ENCODE data around the gene WNK2.
"Not testable (repeated sequence)": the region's sequence is repeated elsewhere in the genome, so short reads cannot be mapped to it uniquely, and the experiment has no call there.

Gene WNK2

DNA sequence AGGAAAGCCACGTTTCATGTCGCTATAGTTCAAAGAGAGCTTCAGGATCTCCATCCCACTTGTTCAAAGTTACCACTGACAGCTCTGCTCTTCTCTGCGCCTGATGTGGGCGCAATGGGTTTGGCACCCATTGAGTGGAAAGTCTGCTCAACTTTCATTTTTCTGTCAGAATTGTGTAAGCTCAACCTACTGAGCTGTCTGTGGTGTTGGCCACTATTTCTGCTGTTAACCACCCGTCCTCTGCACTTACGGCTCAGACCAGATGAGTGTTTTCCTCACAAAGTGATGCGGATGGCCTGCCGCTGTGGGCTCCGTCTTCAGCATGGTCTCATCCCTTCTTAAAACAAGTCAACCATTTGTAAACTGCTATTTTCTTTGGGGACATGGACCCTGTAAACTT, 131.2 kb downstream of the WNK2 start:
- Histone ChIP-seq H3K36me3 (replicated peaks) (0 out of 2 replicates have a peak, but pooled peaks cover 5% of the 10 kb centered on the region), H3K9me3 (no peaks in the 10 kb centered on the region), H3K27me3 (ENCODE audit: low read depth) (no peaks in the 10 kb centered on the region), H3K4me1 (peaks cover 8% of the 10 kb centered on the region), H3K4me3 (no peak overlapping the region)
- in situ Hi-C loops (cut with MboI; ENCODE audit: low sequenced_read_pairs): no loop called here
- no peak for DNase-seq (ENCODE audit: low spot score in 2 of 2)

DNA sequence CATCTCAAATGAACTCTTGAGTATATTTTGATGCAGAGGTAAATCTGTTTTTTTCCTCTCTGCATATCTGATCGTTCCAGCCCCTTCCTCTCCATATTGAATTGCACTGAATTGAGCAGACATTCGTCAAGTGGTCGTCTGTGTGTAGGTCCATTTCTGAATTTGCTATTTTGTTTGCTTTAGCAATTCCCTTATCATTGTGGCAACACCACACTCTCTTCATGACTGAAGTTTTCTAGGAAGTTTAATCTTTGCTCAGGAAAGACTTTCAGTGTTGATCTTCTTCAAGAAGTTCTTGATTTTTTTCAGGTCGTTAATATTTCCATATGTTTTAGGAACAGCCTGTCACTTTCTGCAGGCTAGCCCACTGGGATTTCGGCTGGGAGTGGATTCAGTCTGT, 132.0 kb downstream of the WNK2 start:
- H3K4me1 ChIP-seq: peaks cover 8% of the 10 kb centered on the region
- 0 out of 2 replicates have a peak, but pooled peaks cover 5% of the 10 kb centered on the region for H3K36me3 ChIP-seq (replicated peaks)
- DNase-seq (ENCODE audit: low spot score in 2 of 2): no peak
- no peaks in the 10 kb centered on the region for H3K9me3 ChIP-seq
- H3K27me3 ChIP-seq (ENCODE audit: low read depth): no peaks in the 10 kb centered on the region
- no peak overlapping the region for H3K4me3 ChIP-seq
- in situ Hi-C loops (cut with MboI; ENCODE audit: low sequenced_read_pairs): no loop called here

DNA sequence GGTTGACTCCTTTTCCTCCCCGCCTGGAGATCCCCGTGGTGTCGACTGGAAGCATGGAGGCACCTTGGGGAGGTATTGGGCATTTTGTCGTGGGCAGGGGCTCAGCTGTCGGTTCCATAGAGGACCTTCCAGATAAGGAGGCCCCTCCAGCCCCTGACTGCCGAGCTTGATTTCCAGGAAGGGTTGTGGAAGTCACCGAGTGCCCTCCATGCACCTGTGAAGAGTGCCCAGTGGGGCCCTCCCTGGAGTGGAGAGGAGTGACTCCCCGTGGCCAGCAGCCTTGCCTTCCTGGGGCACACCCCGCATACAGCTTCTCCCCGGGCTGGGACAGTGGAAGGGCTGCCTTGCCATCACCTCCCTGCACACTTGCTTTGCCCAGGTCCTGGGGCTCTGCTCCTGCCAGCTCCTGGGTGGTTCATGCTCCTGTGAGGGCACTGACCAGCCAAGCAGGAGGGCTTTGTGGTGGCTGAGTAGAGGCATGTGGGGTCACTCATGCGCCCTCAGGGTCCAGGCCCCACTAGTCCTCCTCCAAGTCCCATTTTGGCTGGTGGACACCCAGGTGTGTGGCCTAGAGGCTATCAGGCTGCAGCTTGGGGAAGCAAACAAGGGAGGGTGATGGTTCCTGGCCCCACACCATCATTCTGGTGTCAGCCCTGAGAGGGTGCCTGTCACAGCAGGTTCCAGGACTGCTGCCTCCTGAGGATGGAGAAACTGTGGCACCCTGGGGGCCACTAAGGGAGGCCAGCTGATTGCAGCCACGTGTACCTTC, 133.0 kb downstream of the WNK2 start:
- Histone ChIP-seq H3K9me3 (no peaks in the 10 kb centered on the region), H3K4me3 (no peak overlapping the region), H3K36me3 (replicated peaks) (0 out of 2 replicates have a peak, but pooled peaks cover 3% of the 10 kb centered on the region), H3K4me1 (peaks cover 8% of the 10 kb centered on the region), H3K27me3 (ENCODE audit: low read depth) (no peaks in the 10 kb centered on the region)
- no peak for DNase-seq (ENCODE audit: low spot score in 2 of 2)
- in situ Hi-C loops (cut with MboI; ENCODE audit: low sequenced_read_pairs): no loop called here

DNA sequence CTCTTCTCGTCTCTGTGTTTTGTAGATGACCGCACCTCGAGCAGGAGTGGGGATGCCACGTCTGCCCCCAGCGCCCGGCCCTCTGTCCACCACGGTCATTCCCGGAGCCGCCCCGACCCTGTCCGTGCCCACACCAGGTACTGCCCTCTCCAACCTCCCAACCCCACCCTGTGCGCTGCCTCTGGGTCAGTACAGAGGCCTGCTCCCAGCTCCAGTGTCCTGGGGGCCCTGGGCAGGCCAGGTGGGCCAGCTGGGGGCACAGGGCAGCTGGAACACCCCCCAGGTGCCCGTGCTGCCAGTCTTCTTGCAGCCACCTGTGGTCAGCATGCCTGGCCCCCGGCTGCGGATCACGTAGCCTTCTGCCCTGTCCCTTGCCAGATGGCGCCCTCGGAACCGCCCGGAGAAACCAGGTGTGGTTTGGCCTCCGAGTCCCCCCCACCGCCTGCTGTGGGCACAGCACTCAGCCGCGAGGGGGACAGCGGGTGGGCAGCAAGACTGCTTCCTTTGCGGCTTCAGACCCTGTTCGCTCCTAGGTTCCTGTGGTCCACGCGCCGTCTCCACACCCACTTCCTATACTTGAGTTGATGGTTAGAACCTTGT, 133.7 kb downstream of the WNK2 start:
- Histone ChIP-seq H3K27me3 (ENCODE audit: low read depth) (no peaks in the 10 kb centered on the region), H3K4me3 (no peak overlapping the region), H3K36me3 (replicated peaks) (0 out of 2 replicates have a peak, but pooled peaks cover 3% of the 10 kb centered on the region), H3K9me3 (no peaks in the 10 kb centered on the region), H3K4me1 (peaks cover 8% of the 10 kb centered on the region)
- in situ Hi-C loops (cut with MboI; ENCODE audit: low sequenced_read_pairs): no loop called here
- no peak for DNase-seq (ENCODE audit: low spot score in 2 of 2)

DNA sequence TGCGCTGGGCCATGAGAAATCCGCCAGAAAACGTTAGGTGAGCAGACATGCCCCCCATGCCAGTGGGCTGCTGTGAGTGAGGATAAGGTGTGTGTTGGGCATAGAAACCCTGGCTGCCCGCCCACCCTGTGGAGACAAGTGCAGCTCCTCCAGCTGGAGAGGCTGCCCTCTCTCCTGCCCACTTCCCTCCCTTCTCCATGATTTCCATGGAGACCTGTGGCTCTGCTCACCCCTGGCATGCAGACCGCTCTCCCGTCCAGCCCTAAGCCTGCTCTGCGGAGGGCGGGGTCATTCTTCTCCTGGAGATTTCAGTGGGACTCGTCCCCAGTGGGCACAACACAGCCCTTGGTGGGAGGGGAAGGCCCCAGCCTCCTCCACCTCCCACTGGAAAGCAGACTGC, 134.5 kb downstream of the WNK2 start:
- H3K4me3 ChIP-seq: no peak overlapping the region
- no peaks in the 10 kb centered on the region for H3K9me3 ChIP-seq
- in situ Hi-C loops (cut with MboI; ENCODE audit: low sequenced_read_pairs): no loop called here
- H3K4me1 ChIP-seq: no peaks in the 10 kb centered on the region
- no peak for DNase-seq (ENCODE audit: low spot score in 2 of 2)
- 0 out of 2 replicates have a peak, but pooled peaks cover 3% of the 10 kb centered on the region for H3K36me3 ChIP-seq (replicated peaks)
- H3K27me3 ChIP-seq (ENCODE audit: low read depth): no peaks in the 10 kb centered on the region

DNA sequence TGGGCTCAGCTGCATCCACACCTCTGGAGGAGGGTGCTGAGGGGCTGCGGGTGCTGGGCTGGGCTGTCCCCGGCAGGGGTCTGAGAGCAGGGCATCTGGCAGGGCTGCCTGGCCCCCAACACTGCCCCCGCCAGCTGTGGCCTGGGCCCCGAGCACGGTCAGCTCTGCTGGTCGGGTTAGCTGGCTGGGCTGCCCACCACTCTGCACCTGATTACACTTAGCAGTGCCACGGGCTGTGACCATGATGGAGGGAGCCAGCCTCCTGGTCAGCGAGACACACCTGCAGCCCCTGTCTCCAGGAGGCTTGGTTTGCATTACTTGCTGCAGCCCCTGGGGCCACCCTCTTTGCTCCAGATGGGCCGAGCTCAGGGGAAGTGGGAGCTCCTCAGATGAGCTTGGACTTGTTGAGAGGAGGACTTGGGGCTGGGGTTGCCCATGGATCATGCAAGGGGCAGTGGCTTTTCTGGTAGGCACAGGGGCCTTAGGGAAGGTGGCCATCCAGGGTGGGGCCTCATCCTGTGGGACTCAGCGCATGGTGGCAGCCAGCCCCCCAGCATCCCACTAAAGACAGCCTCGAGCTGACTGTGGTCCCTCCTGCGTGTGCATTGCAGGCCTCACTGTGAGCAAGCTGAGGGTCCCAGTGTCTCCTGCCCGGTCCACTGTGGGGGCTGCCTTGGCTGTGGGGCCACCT, 135.5 kb downstream of the WNK2 start:
- Histone ChIP-seq H3K4me1 (no peaks in the 10 kb centered on the region), H3K4me3 (no peak overlapping the region), H3K27me3 (ENCODE audit: low read depth) (no peaks in the 10 kb centered on the region), H3K9me3 (no peaks in the 10 kb centered on the region), H3K36me3 (replicated peaks) (0 out of 2 replicates have a peak, but pooled peaks cover 3% of the 10 kb centered on the region)
- in situ Hi-C loops (cut with MboI; ENCODE audit: low sequenced_read_pairs): no loop called here
- no peak for DNase-seq (ENCODE audit: low spot score in 2 of 2)

DNA sequence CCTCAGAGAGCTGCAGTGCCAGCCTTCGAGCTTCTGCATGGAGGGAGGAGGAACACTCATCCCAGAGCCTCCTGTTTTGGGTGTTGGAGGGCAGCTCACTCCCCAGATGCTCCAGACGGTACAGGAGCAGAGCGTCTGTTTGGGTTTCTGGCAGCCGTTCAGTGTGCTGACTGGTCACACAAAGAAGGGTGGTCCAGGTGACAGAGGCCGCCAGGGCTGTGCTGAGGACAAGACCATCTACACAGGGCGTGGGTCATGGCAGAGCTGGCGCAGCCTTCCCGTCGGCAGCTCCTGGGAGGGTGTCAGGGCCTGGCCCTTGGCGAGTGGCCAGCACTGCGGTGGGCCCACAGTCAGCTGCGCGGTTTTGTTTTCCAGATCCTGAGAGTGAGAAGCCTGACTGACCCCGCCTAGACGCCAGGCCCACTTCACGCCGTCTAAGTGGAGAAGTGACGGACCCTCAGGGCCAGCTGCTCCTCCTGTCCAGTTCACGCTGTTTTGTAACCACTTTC, 136.1 kb downstream of the WNK2 start:
- DNase-seq (ENCODE audit: low spot score in 2 of 2): no peak

DNA sequence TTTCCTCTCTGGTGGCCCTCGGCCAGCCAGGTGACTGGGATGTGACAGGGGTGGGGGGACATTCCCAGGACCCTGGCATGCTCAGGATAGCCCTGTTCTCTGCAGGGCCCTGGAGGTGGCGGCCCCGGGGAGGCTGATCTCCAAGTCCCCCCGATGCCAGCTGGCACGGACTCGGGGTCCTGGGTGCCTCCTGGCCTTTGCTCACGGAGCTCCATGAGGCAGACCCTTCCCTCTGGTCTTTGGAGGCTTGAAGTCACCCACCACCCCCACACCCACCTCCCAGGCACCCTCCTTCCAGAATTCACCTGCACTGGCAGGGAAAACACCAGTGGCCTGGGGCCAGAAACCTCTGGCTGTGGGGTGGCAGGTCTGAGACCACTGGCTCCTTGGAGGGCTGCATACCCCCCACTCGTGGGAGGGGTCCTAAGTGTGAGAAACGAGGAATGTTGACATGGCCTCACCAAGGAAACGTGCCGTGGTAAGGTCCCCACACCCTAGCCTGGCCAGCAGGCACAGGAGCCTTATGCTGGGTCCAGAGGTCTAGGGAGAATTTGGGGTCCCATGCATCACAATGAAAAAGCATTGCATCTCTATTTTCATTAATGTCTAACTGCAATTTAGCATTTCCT, 136.8 kb downstream of the WNK2 start:
- no peak for DNase-seq (ENCODE audit: low spot score in 2 of 2)
- Histone ChIP-seq H3K4me1 (no peaks in the 10 kb centered on the region), H3K27me3 (ENCODE audit: low read depth) (no peaks in the 10 kb centered on the region), H3K36me3 (replicated peaks) (0 out of 2 replicates have a peak, but pooled peaks cover 3% of the 10 kb centered on the region), H3K9me3 (no peaks in the 10 kb centered on the region), H3K4me3 (no peak overlapping the region)
- in situ Hi-C loops (cut with MboI; ENCODE audit: low sequenced_read_pairs): no loop called here

More for the DNA sequence above, 136.1 kb downstream of the WNK2 start:
- in situ Hi-C loops (cut with MboI; ENCODE audit: low sequenced_read_pairs): no loop called here
- H3K27me3 ChIP-seq (ENCODE audit: low read depth): no peaks in the 10 kb centered on the region
- no peaks in the 10 kb centered on the region for H3K4me1 ChIP-seq
- H3K9me3 ChIP-seq: no peaks in the 10 kb centered on the region
- H3K4me3 ChIP-seq: no peak overlapping the region
- 0 out of 2 replicates have a peak, but pooled peaks cover 3% of the 10 kb centered on the region for H3K36me3 ChIP-seq (replicated peaks)

DNA sequence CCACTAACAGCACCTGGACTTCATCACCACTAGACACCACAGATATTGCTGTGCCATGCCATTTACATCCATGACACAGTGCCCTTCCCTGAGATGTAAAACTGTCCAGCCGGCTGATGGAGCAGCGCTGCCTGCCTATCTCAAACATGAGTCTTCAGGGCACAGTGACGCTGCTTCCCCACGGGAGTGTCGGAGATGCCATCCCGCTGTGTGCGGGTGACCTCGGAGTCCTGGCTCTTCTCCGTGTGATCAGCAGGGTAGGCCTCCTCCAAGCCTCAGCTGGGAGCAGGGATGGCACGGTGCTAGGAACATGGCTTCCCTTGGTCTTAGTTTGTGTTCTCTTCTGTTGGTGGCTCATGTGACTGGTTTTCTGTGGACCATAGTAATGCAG, 137.3 kb downstream of the WNK2 start:
- no peaks in the 10 kb centered on the region for H3K9me3 ChIP-seq
- no peak overlapping the region for H3K4me3 ChIP-seq
- DNase-seq (ENCODE audit: low spot score in 2 of 2): no peak
- H3K27me3 ChIP-seq (ENCODE audit: low read depth): no peaks in the 10 kb centered on the region
- no peaks in the 10 kb centered on the region for H3K4me1 ChIP-seq
- in situ Hi-C loops (cut with MboI; ENCODE audit: low sequenced_read_pairs): no loop called here
- 0 out of 2 replicates have a peak, but pooled peaks cover 3% of the 10 kb centered on the region for H3K36me3 ChIP-seq (replicated peaks)

DNA sequence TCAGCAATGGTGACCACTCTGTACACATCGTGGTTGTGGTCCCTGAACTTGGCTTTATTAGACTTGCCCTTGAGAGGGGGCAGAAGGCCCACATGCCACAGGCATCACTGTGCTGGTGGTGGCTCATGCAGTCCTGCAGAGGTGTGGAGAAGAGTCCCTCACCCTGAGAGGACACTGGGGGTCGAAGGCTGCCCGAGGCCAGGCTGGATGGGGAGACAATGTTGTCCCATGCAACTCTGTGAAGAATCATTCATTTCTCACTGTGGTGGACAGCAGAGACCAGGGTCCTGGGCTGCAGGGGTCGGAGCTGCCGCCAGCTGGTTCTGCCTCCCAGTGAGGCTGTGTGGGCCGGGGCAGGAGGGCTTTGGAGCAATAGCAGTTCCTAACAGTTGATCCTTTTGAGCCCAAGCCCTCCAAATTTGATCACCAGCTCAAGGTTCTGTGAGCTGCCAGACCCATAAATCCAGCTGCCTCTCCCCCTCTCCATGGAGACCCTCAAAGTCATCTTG, 139.6 kb downstream of the WNK2 start:
- H3K27me3 ChIP-seq (ENCODE audit: low read depth); in situ Hi-C loops (cut with MboI; ENCODE audit: low sequenced_read_pairs); H3K4me3 ChIP-seq; H3K36me3 ChIP-seq (replicated peaks); DNase-seq (ENCODE audit: low spot score in 2 of 2); H3K9me3 ChIP-seq; H3K4me1 ChIP-seq: not testable (repeated sequence)

DNA sequence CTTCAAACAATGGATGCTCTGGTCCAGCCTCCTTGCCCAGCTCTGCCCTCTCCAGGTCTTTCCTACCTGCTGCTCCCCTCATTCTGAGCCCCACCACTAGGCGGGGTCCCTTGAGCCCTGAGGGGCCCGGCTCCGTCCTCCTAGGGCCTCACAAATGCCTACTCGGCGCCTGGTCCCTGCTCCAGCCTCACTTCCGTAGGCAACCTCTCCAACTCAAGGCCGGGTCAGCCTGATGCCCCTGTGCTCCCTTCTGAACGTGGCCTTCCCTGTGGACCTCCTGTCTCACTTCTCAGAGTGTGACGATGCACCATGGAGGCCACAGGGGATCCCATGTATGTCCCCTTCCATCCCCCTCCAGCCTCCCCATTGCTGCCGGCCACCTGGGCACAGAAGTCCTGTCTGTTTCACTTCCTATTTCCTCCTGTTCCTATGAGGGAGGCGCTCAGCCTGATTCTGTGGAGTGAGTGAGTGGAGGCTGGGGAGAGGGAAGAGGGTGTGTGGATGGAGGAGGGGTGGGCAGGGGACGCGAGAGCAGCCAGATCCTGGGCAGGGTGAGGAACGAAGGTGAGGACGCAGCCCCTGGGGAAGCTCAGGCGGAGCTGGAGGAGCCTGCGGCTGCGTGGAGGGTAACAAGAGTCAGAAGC, 140.4 kb downstream of the WNK2 start:
- no peak for DNase-seq (ENCODE audit: low spot score in 2 of 2)
- Histone ChIP-seq H3K27me3 (ENCODE audit: low read depth) (no peaks in the 10 kb centered on the region), H3K36me3 (replicated peaks) (no peaks in the 10 kb centered on the region), H3K4me3 (no peak overlapping the region), H3K9me3 (no peaks in the 10 kb centered on the region), H3K4me1 (peaks cover under 1% of the 10 kb centered on the region; the same call in 1 of the 2 replicates)
- in situ Hi-C loops (cut with MboI; ENCODE audit: low sequenced_read_pairs): no loop called here

DNA sequence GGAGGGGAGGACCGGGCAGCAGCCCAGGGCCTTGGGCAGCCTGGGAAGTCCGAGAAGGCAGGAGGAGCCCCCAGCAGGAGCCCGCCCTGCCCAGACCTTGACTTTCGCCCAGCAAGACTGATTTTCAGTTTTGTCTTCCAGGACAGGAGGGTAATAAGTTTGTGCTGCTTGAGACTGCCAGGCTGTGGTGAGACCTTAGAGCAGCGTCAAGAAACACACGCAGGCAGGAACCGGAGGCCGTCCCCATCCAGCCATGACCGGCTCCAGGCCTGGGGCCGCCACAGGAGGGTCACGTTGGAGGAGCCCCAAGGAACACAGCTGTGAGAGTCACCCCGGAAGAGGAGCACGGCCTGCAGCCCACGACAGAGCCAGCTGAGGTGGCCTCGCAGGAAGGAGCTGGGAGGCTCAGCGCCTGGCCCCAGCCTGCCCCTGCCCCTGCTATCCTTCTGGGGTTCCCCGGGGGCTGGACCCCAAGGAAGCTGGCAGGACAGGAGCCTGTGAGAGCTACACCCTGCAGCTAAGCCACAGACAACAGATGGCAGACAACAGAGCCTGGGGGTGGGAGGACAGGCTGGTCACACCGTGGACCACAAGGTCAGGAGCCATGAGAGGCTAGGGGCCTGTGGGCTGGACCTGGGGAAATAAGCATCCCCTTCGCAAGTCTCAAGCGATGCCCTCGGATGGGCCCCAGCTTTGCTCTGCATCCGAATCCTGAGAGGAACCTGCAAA, 141.5 kb downstream of the WNK2 start:
- in situ Hi-C loops (cut with MboI; ENCODE audit: low sequenced_read_pairs): no loop called here
- Histone ChIP-seq H3K4me1 (peaks cover 5% of the 10 kb centered on the region; the same call in 1 of the 2 replicates), H3K4me3 (no peak overlapping the region), H3K27me3 (ENCODE audit: low read depth) (no peaks in the 10 kb centered on the region), H3K9me3 (no peaks in the 10 kb centered on the region), H3K36me3 (replicated peaks) (no peaks in the 10 kb centered on the region)
- DNase-seq (ENCODE audit: low spot score in 2 of 2): no peak
